Measurements from ENCODE around the gene BBIP1. TPM values are rescaled to one million over a fixed set of nuclear protein-coding genes. Genes with fewer than 3 reads are reported as not detected.
A peak's percentile ranks its signal among the peaks of the same experiment; 100 is the strongest.

Gene BBIP1
- total RNA-seq, 4 donors from 2014 or later = 9.8 to 32.2 (median 14.5) TPM

GRCh38 chr10:110872984-110873923 lies 45.7 kb downstream of the BBIP1 start:
- Histone ChIP-seq H3K27ac (peak overlapping the region; percentile 96 to 99 (median 98)), H3K4me3 (peak overlapping the region; percentile 74 to 98 (median 82)), H3K9me3 (no peaks in the 10 kb centered on the region), H3K36me3 (peaks cover 0 to 24% (median 0%) of the 10 kb centered on the region in 3 donors), H3K27me3 (no peaks in the 10 kb centered on the region), H3K4me1 (peaks cover 0 to 24% (median 16%) of the 10 kb centered on the region in 4 donors)
- no peak for TF ChIP-seq CTCF (IDR thresholded peaks at IDR 0.05)
- TF ChIP-seq POLR2A (IDR thresholded peaks at IDR 0.05) = peak; percentile 14 to 34
- DNase-seq = no peak

- TF ChIP-seq CTCF (IDR thresholded peaks at IDR 0.05) = peak in 2 of 6 experiments; percentile 3 to 11
- TF ChIP-seq POLR2A (IDR thresholded peaks at IDR 0.05) = no peak
- Histone ChIP-seq H3K9me3 (no peaks in the 10 kb centered on the region), H3K4me3 (peak overlapping the region; percentile 74 to 98 (median 82)), H3K27me3 (no peaks in the 10 kb centered on the region), H3K27ac (peak overlapping the region; percentile 96 to 99 (median 98)), H3K4me1 (peaks cover 0 to 28% (median 23%) of the 10 kb centered on the region in 4 donors), H3K36me3 (peaks cover 0 to 17% (median 0%) of the 10 kb centered on the region in 3 donors)
- peak; percentile 76 to 86 (median 82) for DNase-seq
Observed at GRCh38 chr10:110872145-110872983, 46.6 kb downstream of the BBIP1 start.

- Histone ChIP-seq H3K4me3 (peak within 1 kb of the TSS; percentile 74 to 98 (median 82)), H3K4me1 (peaks cover 0 to 37% (median 29%) of the 10 kb centered on the region in 4 donors), H3K9me3 (no peaks in the 10 kb centered on the region), H3K27ac (peak within 1 kb of the TSS; percentile 96 to 99 (median 98)), H3K27me3 (no peaks in the 10 kb centered on the region), H3K36me3 (peaks cover 0 to 9% (median 0%) of the 10 kb centered on the region in 3 donors)
- no peak for TF ChIP-seq CTCF (IDR thresholded peaks at IDR 0.05)
- TF ChIP-seq POLR2A (IDR thresholded peaks at IDR 0.05) = peak; percentile 93 to 97
- DNase-seq = peak; percentile 99 to 100 (median 99)
Observed at GRCh38 chr10:110871298-110872084, 47.5 kb downstream of the BBIP1 start, which contains the start of gene PDCD4. TSS of gene PDCD4 (plus strand) at chr10:110871928. CDS start at chr10:110876028, 4,100 bp downstream.

GRCh38 chr10:110870823-110871297 lies 48.1 kb downstream of the BBIP1 start:
- TF ChIP-seq CTCF (IDR thresholded peaks at IDR 0.05) (no peak), POLR2A (IDR thresholded peaks at IDR 0.05) (no peak)
- Histone ChIP-seq H3K4me1 (peaks cover 0 to 43% (median 35%) of the 10 kb centered on the region in 4 donors), H3K36me3 (peaks cover 0 to 3% (median 0%) of the 10 kb centered on the region in 3 donors), H3K27ac (peak overlapping the region; percentile 96 to 99 (median 98)), H3K9me3 (no peaks in the 10 kb centered on the region), H3K27me3 (no peaks in the 10 kb centered on the region), H3K4me3 (peak overlapping the region; percentile 74 to 98 (median 82))
- no peak for DNase-seq
